MM.1S (cell line): Measurements from ENCODE around the gene PNPLA5.

Experiments
- EZH2 ChIP-seq: fragments of 300-600 bp; sonication (generic); optimal IDR thresholded peaks from 2 replicates; pipeline ENCODE3; 2017; ENCODE audit warnings: low read depth, mild to moderate bottlenecking, antibody characterized with exemption, low read length, mixed read lengths
- TF ChIP-seq, protein P1 (sequence below): fragments of 300-600 bp; sonication (generic); IDR thresholded peaks from 2 replicates; pipeline ENCODE4 v1.5.1; 2016; ENCODE audit warnings: antibody characterized with exemption, low read length, mixed read lengths

GRCh38 chr22:43859621-43860020, 32.2 kb downstream of the PNPLA5 start:
- TF ChIP-seq, protein P1, sequence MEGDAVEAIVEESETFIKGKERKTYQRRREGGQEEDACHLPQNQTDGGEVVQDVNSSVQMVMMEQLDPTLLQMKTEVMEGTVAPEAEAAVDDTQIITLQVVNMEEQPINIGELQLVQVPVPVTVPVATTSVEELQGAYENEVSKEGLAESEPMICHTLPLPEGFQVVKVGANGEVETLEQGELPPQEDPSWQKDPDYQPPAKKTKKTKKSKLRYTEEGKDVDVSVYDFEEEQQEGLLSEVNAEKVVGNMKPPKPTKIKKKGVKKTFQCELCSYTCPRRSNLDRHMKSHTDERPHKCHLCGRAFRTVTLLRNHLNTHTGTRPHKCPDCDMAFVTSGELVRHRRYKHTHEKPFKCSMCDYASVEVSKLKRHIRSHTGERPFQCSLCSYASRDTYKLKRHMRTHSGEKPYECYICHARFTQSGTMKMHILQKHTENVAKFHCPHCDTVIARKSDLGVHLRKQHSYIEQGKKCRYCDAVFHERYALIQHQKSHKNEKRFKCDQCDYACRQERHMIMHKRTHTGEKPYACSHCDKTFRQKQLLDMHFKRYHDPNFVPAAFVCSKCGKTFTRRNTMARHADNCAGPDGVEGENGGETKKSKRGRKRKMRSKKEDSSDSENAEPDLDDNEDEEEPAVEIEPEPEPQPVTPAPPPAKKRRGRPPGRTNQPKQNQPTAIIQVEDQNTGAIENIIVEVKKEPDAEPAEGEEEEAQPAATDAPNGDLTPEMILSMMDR = no peak
- no peak for TF ChIP-seq EZH2
